Neuronal stem cell (in vitro differentiated cells): ENCODE measurements around the gene CILP.

Source experiments
- DNase-seq: peaks from one replicate; pipeline ENCODE4 v3.0.0-alpha.2; 2013; ENCODE audit warnings: low spot score
- H2AFZ ChIP-seq: one replicate; pipeline ENCODE4 v1.6.1; 2013; ENCODE audit warnings: mild to moderate bottlenecking, low read length, inconsistent platforms
- H2AK5ac ChIP-seq: 2 replicates; pipeline ENCODE4 v1.6.1; 2013; ENCODE audit warnings: low read depth, mild to moderate bottlenecking, inconsistent platforms, low read length, moderate library complexity, mixed read lengths
- H2BK120ac ChIP-seq: 2 replicates; pipeline ENCODE4 v1.6.1; 2013; ENCODE audit warnings: low read depth, mild to moderate bottlenecking, inconsistent platforms, low read length, moderate library complexity, mixed read lengths
- H2BK12ac ChIP-seq: one replicate; pipeline ENCODE4 v1.6.1; 2013; ENCODE audit warnings: low read length, inconsistent platforms
- H2BK15ac ChIP-seq: 2 replicates; pipeline ENCODE4 v1.6.1; 2013; ENCODE audit warnings: mild to moderate bottlenecking, low read length, inconsistent platforms, mixed read lengths
- H2BK5ac ChIP-seq: one replicate; pipeline ENCODE4 v1.6.1; 2013; ENCODE audit warnings: inconsistent platforms, mild to moderate bottlenecking, low read length, moderate library complexity
- H3K14ac ChIP-seq: one replicate; pipeline ENCODE4 v1.6.1; 2013; ENCODE audit warnings: low read length, inconsistent platforms
- H3K18ac ChIP-seq: 2 replicates; pipeline ENCODE4 v1.6.1; 2013; ENCODE audit warnings: low read length, inconsistent platforms
- H3K23ac ChIP-seq: 2 replicates; pipeline ENCODE4 v1.6.1; 2013; ENCODE audit warnings: low read depth, mild to moderate bottlenecking, mixed read lengths, low read length, inconsistent platforms; ENCODE audit not compliant: poor library complexity
- H3K27ac ChIP-seq: replicated peaks from 3 replicates; pipeline ENCODE4 v1.5.1; 2013; ENCODE audit warnings: low read length, inconsistent platforms
- H3K27me3 ChIP-seq, 3 experiments: 2 replicates each; pipeline ENCODE4 v1.6.1; 2013; ENCODE audit warnings: low read length in 3 of 3, mild to moderate bottlenecking in 2 of 3, inconsistent platforms in 1 of 3, low read depth in 1 of 3, mixed read lengths in 1 of 3, moderate library complexity in 1 of 3; ENCODE audit not compliant: control insufficient read depth in 3 of 3, insufficient read depth in 3 of 3
- H3K36me3 ChIP-seq, 2 donors: replicated peaks in 1 of 2; 2 replicates each; pipeline ENCODE4 v1.6.1; 2013; ENCODE audit warnings: low read length in 2 of 2; ENCODE audit not compliant: control insufficient read depth in 2 of 2, insufficient read depth in 2 of 2
- H3K4ac ChIP-seq: 2 replicates; pipeline ENCODE4 v1.6.1; 2013; ENCODE audit warnings: inconsistent platforms, mild to moderate bottlenecking, low read length, moderate library complexity
- H3K4me1 ChIP-seq, 2 donors: 1 replicate in 1 of 2; 2 replicates in 1 of 2; pipeline ENCODE4 v1.6.1; 2013; ENCODE audit warnings: low read length in 2 of 2, low read depth in 1 of 2; ENCODE audit not compliant: control insufficient read depth in 2 of 2, insufficient read depth in 1 of 2
- H3K4me2 ChIP-seq: one replicate; pipeline ENCODE4 v1.6.1; 2013; ENCODE audit warnings: mild to moderate bottlenecking, low read length, inconsistent platforms; ENCODE audit not compliant: insufficient read depth, poor library complexity, severe bottlenecking
- H3K4me3 ChIP-seq, 2 donors: 2 replicates each; pipeline ENCODE4 v1.5.1; 2013; ENCODE audit warnings: low read length in 2 of 2, mild to moderate bottlenecking in 2 of 2, inconsistent platforms in 1 of 2, moderate library complexity in 1 of 2
- H3K79me1 ChIP-seq: one replicate; pipeline ENCODE4 v1.6.1; 2013; ENCODE audit warnings: low read depth, mild to moderate bottlenecking, inconsistent platforms, low read length, moderate library complexity
- H3K9ac ChIP-seq: one replicate; pipeline ENCODE4 v1.6.1; 2013; ENCODE audit warnings: mild to moderate bottlenecking, low read depth, low read length, inconsistent platforms; ENCODE audit not compliant: poor library complexity
- H3K9me3 ChIP-seq, 2 donors: replicated peaks in 1 of 2; 2 replicates each; pipeline versions ENCODE3 to v1.6.1; 2013; ENCODE audit warnings: low read length in 2 of 2, mild to moderate bottlenecking in 2 of 2, inconsistent platforms in 1 of 2, low read depth in 1 of 2, mixed read lengths in 1 of 2, moderate library complexity in 1 of 2; ENCODE audit not compliant: control insufficient read depth in 2 of 2, insufficient read depth in 1 of 2
- H4K8ac ChIP-seq: one replicate; pipeline ENCODE4 v1.6.1; 2013; ENCODE audit warnings: low read depth, mild to moderate bottlenecking, inconsistent platforms, low read length, moderate library complexity
- H4K91ac ChIP-seq: one replicate; pipeline ENCODE4 v1.6.1; 2013; ENCODE audit warnings: low read length, low read depth, mild to moderate bottlenecking, inconsistent platforms; ENCODE audit not compliant: poor library complexity
- WGBS, 2 donors: extraction: QIAGEN DNeasy Blood & Tissue Kit; methylation state at CpG; one replicate each; pipeline ENCODE4 v1.1.7; 2013; ENCODE audit warnings: missing lambda C conversion rate in 2 of 2, mixed read lengths in 1 of 2; ENCODE audit not compliant: insufficient read length in 2 of 2, insufficient replicate concordance in 1 of 2; ENCODE audit errors: extremely low coverage in 2 of 2; 5-methylcytosine and 5-hydroxymethylcytosine counted together

Gene CILP

DNA sequence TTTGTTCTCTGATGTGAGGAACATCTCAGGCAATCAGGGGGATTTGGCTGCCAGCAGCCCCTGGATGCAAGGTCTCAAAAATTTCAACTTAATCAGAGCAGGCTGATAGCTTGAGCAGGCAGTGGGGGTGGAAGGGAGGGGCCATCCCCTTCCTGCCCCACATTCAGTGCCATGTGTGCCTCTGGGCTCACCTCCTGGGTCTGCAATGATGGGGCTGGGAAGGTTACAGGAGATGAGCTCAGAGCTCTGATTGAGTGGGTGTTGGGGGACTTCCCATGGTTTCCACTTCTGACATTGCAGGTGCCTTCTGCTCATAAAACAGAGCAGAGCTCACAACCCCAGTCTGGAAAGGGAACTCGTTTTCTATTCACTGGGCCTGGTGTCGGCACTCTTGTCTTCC, 38.4 kb upstream of the CILP start:
- no peak overlapping the region for H3K4me2 ChIP-seq
- no peak overlapping the region for H2BK15ac ChIP-seq
- no peak overlapping the region for H3K4ac ChIP-seq
- H3K4me1 ChIP-seq, result peaks cover 13 to 16% of the 10 kb centered on the region in 2 donors
- H3K36me3 ChIP-seq, result no peaks in the 10 kb centered on the region
- H2AK5ac ChIP-seq, result no peak overlapping the region
- no peaks in the 10 kb centered on the region for H3K79me1 ChIP-seq
- no peaks in the 10 kb centered on the region for H3K9me3 ChIP-seq
- H3K9ac ChIP-seq, result no peak overlapping the region
- no peak overlapping the region for H4K91ac ChIP-seq
- no peak for DNase-seq
- H3K18ac ChIP-seq, result peak overlapping the region; percentile 2
- no peaks in the 10 kb centered on the region for H3K27me3 ChIP-seq
- no peak overlapping the region for H2BK5ac ChIP-seq
- H3K14ac ChIP-seq, result no peak overlapping the region
- H2AFZ ChIP-seq, result no peak overlapping the region
- no peak overlapping the region for H2BK120ac ChIP-seq
- H3K27ac ChIP-seq, result peak overlapping the region; percentile 20
- WGBS, 2 donors, result no CpG with 5 or more reads among the region's 2 CpGs
- H2BK12ac ChIP-seq, result no peak overlapping the region
- no peak overlapping the region for H3K23ac ChIP-seq
- no peak overlapping the region for H3K4me3 ChIP-seq
- H4K8ac ChIP-seq, result no peak overlapping the region

DNA sequence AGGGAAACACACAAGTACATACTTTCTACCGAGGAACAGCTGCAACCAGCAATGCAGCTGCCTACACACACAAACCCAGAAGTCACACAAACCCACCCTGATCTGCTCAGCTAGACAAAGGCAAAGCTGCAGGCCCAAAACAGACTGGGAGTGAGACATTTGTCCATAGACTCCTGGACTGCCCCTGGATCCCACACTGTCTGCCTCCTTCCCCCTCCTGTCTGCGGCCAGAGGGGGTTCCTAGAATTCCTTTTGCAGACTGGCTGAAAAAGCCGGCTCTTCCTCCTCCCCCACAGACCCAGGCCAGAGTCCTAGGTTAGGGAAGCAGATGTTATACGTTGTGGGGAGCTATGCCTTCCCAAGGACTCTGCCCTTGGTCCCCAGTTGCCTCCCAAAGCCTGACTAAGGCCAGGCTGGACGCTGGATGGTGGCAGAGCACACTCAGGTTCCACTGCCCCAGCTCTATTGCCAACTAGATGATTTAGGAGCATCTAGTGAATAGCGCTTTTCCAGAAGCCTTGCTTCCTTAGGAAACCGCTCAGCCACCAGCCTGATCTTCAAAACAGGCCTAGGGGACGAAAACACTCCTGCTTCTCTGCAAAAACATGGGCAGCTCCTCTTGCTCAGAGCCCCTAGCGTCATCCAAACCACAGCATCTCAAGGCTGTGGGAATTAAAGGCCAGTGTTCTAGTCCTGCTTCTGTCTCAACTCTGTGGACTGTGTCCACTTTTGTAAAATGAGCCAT, 37.4 kb upstream of the CILP start:
- Histone ChIP-seq H3K4me3 (no peak overlapping the region), H2BK15ac (no peak overlapping the region), H2BK120ac (no peak overlapping the region), H3K27ac (no peak overlapping the region), H3K4me2 (no peak overlapping the region), H3K9ac (no peak overlapping the region), H2AFZ (peak overlapping the region; percentile 57), H3K4me1 (peaks cover 6 to 12% of the 10 kb centered on the region in 2 donors), H3K9me3 (no peaks in the 10 kb centered on the region), H2BK5ac (no peak overlapping the region), H3K18ac (no peak overlapping the region), H2BK12ac (no peak overlapping the region), H3K36me3 (no peaks in the 10 kb centered on the region), H2AK5ac (no peak overlapping the region), H3K27me3 (no peaks in the 10 kb centered on the region), H4K8ac (no peak overlapping the region), H3K14ac (no peak overlapping the region), H3K79me1 (no peaks in the 10 kb centered on the region), H4K91ac (no peak overlapping the region), H3K23ac (no peak overlapping the region), H3K4ac (no peak overlapping the region)
- WGBS, 2 donors, result no CpG with 5 or more reads among the region's 9 CpGs
- DNase-seq, result no peak

DNA sequence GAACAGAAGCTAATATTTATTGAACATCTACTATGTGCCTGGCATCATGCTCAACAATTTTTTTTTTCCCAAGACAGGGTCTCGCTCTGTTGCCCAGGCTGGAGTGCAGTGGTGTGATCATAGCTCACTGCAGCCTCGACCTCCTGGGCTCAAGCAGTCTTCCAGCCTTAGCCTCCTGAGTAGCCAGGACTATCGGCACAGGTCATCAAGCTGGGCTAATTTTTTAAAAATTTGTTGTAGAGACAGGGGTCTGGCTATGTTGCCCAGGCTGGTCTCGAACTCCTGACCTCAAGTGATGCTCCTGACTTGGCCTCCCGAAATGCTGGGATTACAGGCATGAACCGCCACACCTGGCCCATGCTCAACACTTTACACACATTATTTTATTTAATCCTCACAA, 35.7 kb upstream of the CILP start:
- no peaks in the 10 kb centered on the region for H3K36me3 ChIP-seq
- no peak overlapping the region for H3K18ac ChIP-seq
- no peak overlapping the region for H2BK120ac ChIP-seq
- no peak overlapping the region for H2BK12ac ChIP-seq
- no peak overlapping the region for H3K27ac ChIP-seq
- H3K23ac ChIP-seq, result no peak overlapping the region
- H3K14ac ChIP-seq, result no peak overlapping the region
- H3K4me3 ChIP-seq, result no peak overlapping the region
- H3K4me1 ChIP-seq, result peaks cover 6 to 12% of the 10 kb centered on the region in 2 donors
- no peaks in the 10 kb centered on the region for H3K9me3 ChIP-seq
- H2AK5ac ChIP-seq, result no peak overlapping the region
- DNase-seq, result no peak
- no peaks in the 10 kb centered on the region for H3K27me3 ChIP-seq
- no CpG with 5 or more reads among the region's 6 CpGs for WGBS, 2 donors
- no peak overlapping the region for H4K8ac ChIP-seq
- H4K91ac ChIP-seq, result no peak overlapping the region
- H2BK5ac ChIP-seq, result no peak overlapping the region
- H3K4me2 ChIP-seq, result no peak overlapping the region
- H2BK15ac ChIP-seq, result no peak overlapping the region
- no peak overlapping the region for H3K4ac ChIP-seq
- no peak overlapping the region for H3K9ac ChIP-seq
- no peaks in the 10 kb centered on the region for H3K79me1 ChIP-seq
- no peak overlapping the region for H2AFZ ChIP-seq

DNA sequence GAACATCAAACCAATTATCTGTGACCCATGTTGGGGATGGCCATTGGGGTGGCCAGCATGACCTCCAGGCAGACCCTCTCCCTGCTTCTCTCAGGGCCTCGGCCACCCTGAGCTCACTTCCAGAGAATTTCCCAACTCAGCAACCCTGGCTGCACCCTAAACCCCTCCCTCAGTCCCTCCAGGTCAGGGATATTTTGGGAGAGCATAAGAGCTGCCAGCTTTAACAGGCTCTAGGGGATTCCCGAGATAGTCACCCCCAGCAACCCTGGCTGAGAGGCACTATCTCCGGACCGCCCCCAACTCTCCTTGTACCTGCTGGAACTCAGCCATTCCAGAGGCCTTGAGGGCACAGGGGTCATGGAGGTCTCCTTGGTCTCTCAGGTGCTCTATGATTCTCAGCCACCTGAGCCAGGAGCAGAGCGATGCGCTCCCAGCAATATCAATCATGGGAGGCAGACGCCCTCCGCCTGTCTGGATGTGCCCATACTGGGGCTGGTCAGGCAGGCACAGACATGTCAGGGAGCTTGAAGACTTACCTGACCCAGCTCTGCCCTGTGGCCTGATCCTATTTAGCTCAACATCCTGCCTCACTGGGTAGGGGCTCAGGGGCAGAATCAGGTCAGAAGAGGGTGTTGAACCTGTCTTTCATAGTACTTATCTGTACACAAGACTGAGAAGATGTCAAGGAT, 34.9 kb upstream of the CILP start:
- Histone ChIP-seq H3K79me1 (no peaks in the 10 kb centered on the region), H3K4me2 (no peak overlapping the region), H3K9ac (no peak overlapping the region), H2AFZ (no peak overlapping the region), H4K8ac (no peak overlapping the region), H2BK120ac (no peak overlapping the region), H3K14ac (no peak overlapping the region), H2BK15ac (no peak overlapping the region), H3K9me3 (no peaks in the 10 kb centered on the region), H3K4me3 (no peak overlapping the region), H3K23ac (no peak overlapping the region), H3K4me1 (peaks cover 6 to 12% of the 10 kb centered on the region in 2 donors), H2AK5ac (peak overlapping the region; percentile 21), H2BK12ac (no peak overlapping the region), H3K18ac (no peak overlapping the region), H3K27me3 (no peaks in the 10 kb centered on the region), H3K27ac (no peak overlapping the region), H4K91ac (no peak overlapping the region), H3K4ac (no peak overlapping the region), H3K36me3 (no peaks in the 10 kb centered on the region), H2BK5ac (no peak overlapping the region)
- no CpG with 5 or more reads among the region's 8 CpGs for WGBS, 2 donors
- DNase-seq, result no peak
